Activated naive CD8-positive, alpha-beta T cell treated with anti-CD3 and anti-CD28 coated beads, Interleukin-2, amount 10 ng/mL, durations not matched to agents 7 days and 5 days (primary cell): ENCODE results near the gene SMARCD1. TPM values are rescaled to one million over a fixed set of nuclear protein-coding genes. Genes with fewer than 3 reads are reported as not detected.
"Not testable (repeated sequence)": the region's sequence is repeated elsewhere in the genome, so short reads cannot be mapped to it uniquely, and the experiment has no call there.

Source experiments
- ATAC-seq: fragments of 150-1000 bp; cut with Tn5 transposase; one replicate; pipeline ENCODE4 v1.10.0; 2021; ENCODE audit warnings: low read depth, moderate library complexity
- POLR2A ChIA-PET: fragments of 350-600 bp; sonication (Branson Sonifier 250); formaldehyde crosslinking; loops from one replicate; lab custom pipeline; 2021; ENCODE audit warnings: antibody characterized with exemption; lab: Charles Lee
- DNase-seq: peaks from one replicate; pipeline ENCODE4 v3.0.0; 2021
- H3K27ac Mint-ChIP-seq: one replicate; pipeline ENCODE4 v1.8.0; 2022; ENCODE audit warnings: mild to moderate bottlenecking, mixed read lengths
- H3K27me3 Mint-ChIP-seq: one replicate; pipeline ENCODE4 v1.8.0; 2022; ENCODE audit warnings: mild to moderate bottlenecking, moderate library complexity, mixed read lengths
- H3K36me3 Mint-ChIP-seq: one replicate; pipeline ENCODE4 v1.8.0; 2021; ENCODE audit warnings: mild to moderate bottlenecking, mixed read lengths
- H3K4me1 Mint-ChIP-seq: one replicate; pipeline ENCODE4 v1.8.0; 2021; ENCODE audit warnings: mixed read lengths
- H3K4me3 Mint-ChIP-seq: one replicate; pipeline ENCODE4 v1.8.0; 2022; ENCODE audit warnings: mild to moderate bottlenecking, moderate library complexity, mixed read lengths
- H3K9me3 Mint-ChIP-seq: one replicate; pipeline ENCODE4 v1.8.0; 2021; ENCODE audit warnings: mixed read lengths
- total RNA-seq, 2 experiments: library from RNA; stranded (reverse); gene quantifications; one replicate each; pipeline ENCODE4 v1.2.3, GENCODE V29; 2021

The SMARCD1 gene
- total RNA-seq, 2 experiments from 2014 or later, result 57.2 to 68.1 TPM

GRCh38 chr12:50117057-50117622, 32.0 kb downstream of the SMARCD1 start:
- H3K27me3 Mint-ChIP-seq, result no peaks in the 10 kb centered on the region
- H3K36me3 Mint-ChIP-seq, result peaks cover 26% of the 10 kb centered on the region
- DNase-seq (no peak), ATAC-seq (no peak)
- peak overlapping the region; percentile 16 for H3K27ac Mint-ChIP-seq
- peaks cover 16% of the 10 kb centered on the region for H3K4me1 Mint-ChIP-seq
- POLR2A ChIA-PET, result interaction anchor here (0.7 kb wide), 1 partner anchor 284 kb away, joined by 5 read pairs; no protein-coding TSS in a partner anchor
- no peaks in the 10 kb centered on the region for H3K9me3 Mint-ChIP-seq
- no peak overlapping the region for H3K4me3 Mint-ChIP-seq

GRCh38 chr12:50119387-50119786, 34.2 kb downstream of the SMARCD1 start:
- no peaks in the 10 kb centered on the region for H3K9me3 Mint-ChIP-seq
- ATAC-seq (no peak), DNase-seq (no peak)
- peaks cover 31% of the 10 kb centered on the region for H3K36me3 Mint-ChIP-seq
- H3K27me3 Mint-ChIP-seq, result no peaks in the 10 kb centered on the region
- no peak overlapping the region for H3K4me3 Mint-ChIP-seq
- H3K4me1 Mint-ChIP-seq, result peaks cover 14% of the 10 kb centered on the region
- no peak overlapping the region for H3K27ac Mint-ChIP-seq
- POLR2A ChIA-PET, result no interaction called here

- Mint-ChIP-seq H3K9me3 (no peaks in the 10 kb centered on the region), H3K4me1 (peaks cover 19% of the 10 kb centered on the region), H3K27me3 (no peaks in the 10 kb centered on the region), H3K36me3 (peaks cover 28% of the 10 kb centered on the region), H3K4me3 (no peak overlapping the region), H3K27ac (peak overlapping the region; percentile 17)
- ATAC-seq (no peak), DNase-seq (no peak)
- POLR2A ChIA-PET, result interaction anchor here (0.6 to 1.1 kb wide), 3 partner anchors 9 to 95 kb away, joined by 3 to 5 read pairs (median 3); partner anchors contain the start of genes COX14 and RACGAP1
These were observed 35.4 kb downstream of the SMARCD1 start for GRCh38 chr12:50120521-50120920.

- POLR2A ChIA-PET, result interaction anchor here (0.6 to 1.1 kb wide), 2 partner anchors 9 to 96 kb away, joined by 3 to 5 read pairs; partner anchors contain the start of genes COX14 and RACGAP1
- Mint-ChIP-seq H3K36me3 (peaks cover 24% of the 10 kb centered on the region), H3K4me1 (peaks cover 20% of the 10 kb centered on the region), H3K4me3 (no peak overlapping the region), H3K9me3 (no peaks in the 10 kb centered on the region), H3K27me3 (no peaks in the 10 kb centered on the region), H3K27ac (no peak overlapping the region)
- no peak for ATAC-seq
- no peak for DNase-seq
These were observed 35.8 kb downstream of the SMARCD1 start for GRCh38 chr12:50120953-50121352.

GRCh38 chr12:50121641-50122040, 36.5 kb downstream of the SMARCD1 start:
- Mint-ChIP-seq H3K4me3 (no peak overlapping the region), H3K9me3 (no peaks in the 10 kb centered on the region), H3K27me3 (no peaks in the 10 kb centered on the region), H3K27ac (no peak overlapping the region), H3K36me3 (peaks cover 24% of the 10 kb centered on the region), H3K4me1 (peaks cover 17% of the 10 kb centered on the region)
- DNase-seq (no peak), ATAC-seq (no peak)
- POLR2A ChIA-PET, result interaction anchor here (1.7 kb wide), 1 partner anchor 9 kb away, joined by 4 read pairs; no protein-coding TSS in a partner anchor

GRCh38 chr12:50123203-50123602, 38.1 kb downstream of the SMARCD1 start:
- ATAC-seq (no peak), DNase-seq (no peak)
- H3K4me1 Mint-ChIP-seq, result peaks cover 14% of the 10 kb centered on the region
- no peak overlapping the region for H3K27ac Mint-ChIP-seq
- POLR2A ChIA-PET, result interaction anchor here (1.7 kb wide), 1 partner anchor 10 kb away, joined by 4 read pairs; no protein-coding TSS in a partner anchor
- H3K4me3 Mint-ChIP-seq, result no peak overlapping the region
- H3K36me3 Mint-ChIP-seq, result peaks cover 23% of the 10 kb centered on the region
- H3K27me3 Mint-ChIP-seq, result no peaks in the 10 kb centered on the region
- H3K9me3 Mint-ChIP-seq, result no peaks in the 10 kb centered on the region

- H3K36me3 Mint-ChIP-seq, result peaks cover 19% of the 10 kb centered on the region
- POLR2A ChIA-PET, result interaction anchor here (1.6 kb wide), 1 partner anchor 15 kb away, joined by 6 read pairs; the partner anchor contains the start of gene COX14
- no peaks in the 10 kb centered on the region for H3K27me3 Mint-ChIP-seq
These were observed 42.4 kb downstream of the SMARCD1 start for GRCh38 chr12:50127546-50127945.

GRCh38 chr12:50129290-50129689, 44.1 kb downstream of the SMARCD1 start:
- H3K4me1 Mint-ChIP-seq, result peaks cover 11% of the 10 kb centered on the region
- DNase-seq (no peak), ATAC-seq (no peak)
- POLR2A ChIA-PET, result interaction anchor here (1.5 kb wide), 1 partner anchor 18 kb away, joined by 5 read pairs; the partner anchor contains the start of gene COX14
- H3K27me3 Mint-ChIP-seq, result no peaks in the 10 kb centered on the region
- no peaks in the 10 kb centered on the region for H3K9me3 Mint-ChIP-seq
- H3K4me3 Mint-ChIP-seq, result no peak overlapping the region
- peaks cover 16% of the 10 kb centered on the region for H3K36me3 Mint-ChIP-seq
- H3K27ac Mint-ChIP-seq, result no peak overlapping the region

More at GRCh38 chr12:50127546-50127945, 42.4 kb downstream of the SMARCD1 start:
- Mint-ChIP-seq H3K27ac (no peak overlapping the region), H3K4me1 (peaks cover 14% of the 10 kb centered on the region), H3K4me3 (no peak overlapping the region), H3K9me3 (no peaks in the 10 kb centered on the region)
- ATAC-seq, result no peak
- no peak for DNase-seq

- no peaks in the 10 kb centered on the region for H3K27me3 Mint-ChIP-seq
- H3K27ac Mint-ChIP-seq, result peak overlapping the region; percentile 43
- ATAC-seq (no peak), DNase-seq (no peak)
- H3K9me3 Mint-ChIP-seq, result no peaks in the 10 kb centered on the region
- H3K4me1 Mint-ChIP-seq, result no peaks in the 10 kb centered on the region
- no peak overlapping the region for H3K4me3 Mint-ChIP-seq
- peaks cover 15% of the 10 kb centered on the region for H3K36me3 Mint-ChIP-seq
- POLR2A ChIA-PET, result no interaction called here
These were observed 47.5 kb downstream of the SMARCD1 start for GRCh38 chr12:50132505-50133135.

- Mint-ChIP-seq H3K9me3 (no peaks in the 10 kb centered on the region), H3K27ac (no peak overlapping the region), H3K36me3 (peaks cover 22% of the 10 kb centered on the region), H3K4me3 (no peak overlapping the region), H3K27me3 (no peaks in the 10 kb centered on the region), H3K4me1 (peaks cover 2% of the 10 kb centered on the region)
- no peak for ATAC-seq
- POLR2A ChIA-PET, result no interaction called here
- DNase-seq, result no peak
These were observed 57.9 kb downstream of the SMARCD1 start for GRCh38 chr12:50142993-50143392.

GRCh38 chr12:50145439-50145838, 60.3 kb downstream of the SMARCD1 start:
- Mint-ChIP-seq H3K9me3 (no peaks in the 10 kb centered on the region), H3K27me3 (no peaks in the 10 kb centered on the region), H3K4me3 (no peak overlapping the region), H3K27ac (no peak overlapping the region), H3K36me3 (peaks cover 15% of the 10 kb centered on the region), H3K4me1 (peaks cover 6% of the 10 kb centered on the region)
- POLR2A ChIA-PET, result interaction anchor here (0.8 kb wide), 1 partner anchor 17 kb away, joined by 4 read pairs; no protein-coding TSS in a partner anchor
- ATAC-seq (no peak), DNase-seq (no peak)

GRCh38 chr12:50147281-50147680, 62.1 kb downstream of the SMARCD1 start:
- POLR2A ChIA-PET, result no interaction called here
- H3K36me3 Mint-ChIP-seq, result peaks cover 3% of the 10 kb centered on the region

GRCh38 chr12:50148011-50148410, 62.9 kb downstream of the SMARCD1 start:
- H3K4me3 Mint-ChIP-seq, DNase-seq, H3K9me3 Mint-ChIP-seq, H3K4me1 Mint-ChIP-seq, ATAC-seq, H3K27me3 Mint-ChIP-seq, H3K36me3 Mint-ChIP-seq, H3K27ac Mint-ChIP-seq: not testable (repeated sequence)
- POLR2A ChIA-PET, result interaction anchor here (0.5 kb wide), 1 partner anchor 33 kb away, joined by 3 read pairs; no protein-coding TSS in a partner anchor

More at GRCh38 chr12:50147281-50147680, 62.1 kb downstream of the SMARCD1 start:
- no peaks in the 10 kb centered on the region for H3K9me3 Mint-ChIP-seq
- no peaks in the 10 kb centered on the region for H3K27me3 Mint-ChIP-seq
- H3K27ac Mint-ChIP-seq, result no peak overlapping the region
- peaks cover 6% of the 10 kb centered on the region for H3K4me1 Mint-ChIP-seq
- no peak overlapping the region for H3K4me3 Mint-ChIP-seq
- ATAC-seq, result no peak
- DNase-seq, result no peak
